Measurements from ENCODE around the gene ARMC9.

Gene ARMC9

DNA sequence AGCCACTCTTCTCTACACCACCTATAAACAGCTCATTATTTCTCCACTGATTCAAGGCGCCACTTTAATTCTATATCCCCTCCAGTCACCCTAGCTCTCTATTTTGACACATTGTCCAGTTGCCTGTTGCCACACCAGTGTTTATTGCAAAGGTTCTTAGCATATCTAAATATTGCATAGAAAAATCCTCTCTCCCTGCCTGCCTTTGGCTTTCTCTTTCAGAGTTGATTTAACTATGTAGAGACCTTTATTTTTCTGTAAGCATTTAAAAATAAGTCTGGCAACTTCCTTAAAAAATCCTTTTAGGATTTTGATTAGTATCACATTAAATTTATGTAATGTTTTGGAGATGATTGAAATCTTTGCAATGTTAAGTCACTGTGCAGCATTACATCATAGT lies 149.2 kb downstream of the ARMC9 start:
- no peak for TF ChIP-seq POLR2AphosphoS5 (IDR thresholded peaks at IDR 0.05; ENCODE audit: low read depth, low read length)
- no peak for TF ChIP-seq SIN3A (IDR thresholded peaks at IDR 0.05; ENCODE audit: borderline replicate concordance, insufficient read depth, low read length)
- TF ChIP-seq TAF1 (IDR thresholded peaks at IDR 0.05; ENCODE audit: borderline replicate concordance, insufficient read depth, low read length): no peak
- no peak for TF ChIP-seq FOXP2 (optimal IDR thresholded peaks at IDR 0.05; ENCODE audit: borderline replicate concordance, extremely low read depth, extremely low read length, insufficient read depth)
- TF ChIP-seq, protein P1, sequence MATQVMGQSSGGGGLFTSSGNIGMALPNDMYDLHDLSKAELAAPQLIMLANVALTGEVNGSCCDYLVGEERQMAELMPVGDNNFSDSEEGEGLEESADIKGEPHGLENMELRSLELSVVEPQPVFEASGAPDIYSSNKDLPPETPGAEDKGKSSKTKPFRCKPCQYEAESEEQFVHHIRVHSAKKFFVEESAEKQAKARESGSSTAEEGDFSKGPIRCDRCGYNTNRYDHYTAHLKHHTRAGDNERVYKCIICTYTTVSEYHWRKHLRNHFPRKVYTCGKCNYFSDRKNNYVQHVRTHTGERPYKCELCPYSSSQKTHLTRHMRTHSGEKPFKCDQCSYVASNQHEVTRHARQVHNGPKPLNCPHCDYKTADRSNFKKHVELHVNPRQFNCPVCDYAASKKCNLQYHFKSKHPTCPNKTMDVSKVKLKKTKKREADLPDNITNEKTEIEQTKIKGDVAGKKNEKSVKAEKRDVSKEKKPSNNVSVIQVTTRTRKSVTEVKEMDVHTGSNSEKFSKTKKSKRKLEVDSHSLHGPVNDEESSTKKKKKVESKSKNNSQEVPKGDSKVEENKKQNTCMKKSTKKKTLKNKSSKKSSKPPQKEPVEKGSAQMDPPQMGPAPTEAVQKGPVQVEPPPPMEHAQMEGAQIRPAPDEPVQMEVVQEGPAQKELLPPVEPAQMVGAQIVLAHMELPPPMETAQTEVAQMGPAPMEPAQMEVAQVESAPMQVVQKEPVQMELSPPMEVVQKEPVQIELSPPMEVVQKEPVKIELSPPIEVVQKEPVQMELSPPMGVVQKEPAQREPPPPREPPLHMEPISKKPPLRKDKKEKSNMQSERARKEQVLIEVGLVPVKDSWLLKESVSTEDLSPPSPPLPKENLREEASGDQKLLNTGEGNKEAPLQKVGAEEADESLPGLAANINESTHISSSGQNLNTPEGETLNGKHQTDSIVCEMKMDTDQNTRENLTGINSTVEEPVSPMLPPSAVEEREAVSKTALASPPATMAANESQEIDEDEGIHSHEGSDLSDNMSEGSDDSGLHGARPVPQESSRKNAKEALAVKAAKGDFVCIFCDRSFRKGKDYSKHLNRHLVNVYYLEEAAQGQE (IDR thresholded peaks at IDR 0.05; ENCODE audit: insufficient read depth in 1 of 2, low read depth in 2 of 2, low read length in 2 of 2): no peak

DNA sequence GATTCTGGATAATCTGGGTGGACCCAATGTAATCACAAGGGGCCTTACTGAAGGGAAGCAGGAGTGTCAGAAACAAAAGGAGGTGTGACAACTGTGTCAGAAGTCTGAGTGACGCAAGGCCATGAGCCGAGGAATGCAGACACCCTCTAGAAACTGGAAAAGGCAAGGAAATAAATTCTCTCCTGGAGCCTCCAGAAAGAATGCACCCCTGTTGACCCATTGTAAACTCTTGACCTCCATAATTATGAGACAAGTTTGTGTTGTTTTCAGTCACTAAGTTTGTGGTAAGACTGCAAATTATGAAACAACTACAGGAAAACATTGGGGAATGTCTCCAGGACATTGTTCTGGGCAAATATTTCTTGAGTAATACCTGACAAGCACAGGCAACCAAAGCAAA lies 149.7 kb downstream of the ARMC9 start:
- TF ChIP-seq TAF1 (IDR thresholded peaks at IDR 0.05; ENCODE audit: borderline replicate concordance, insufficient read depth, low read length) (no peak), POLR2AphosphoS5 (IDR thresholded peaks at IDR 0.05; ENCODE audit: low read depth, low read length) (no peak), SIN3A (IDR thresholded peaks at IDR 0.05; ENCODE audit: borderline replicate concordance, insufficient read depth, low read length) (no peak), FOXP2 (optimal IDR thresholded peaks at IDR 0.05; ENCODE audit: borderline replicate concordance, extremely low read depth, extremely low read length, insufficient read depth) (no peak)
- TF ChIP-seq, protein P1 (IDR thresholded peaks at IDR 0.05; ENCODE audit: insufficient read depth in 1 of 2, low read depth in 2 of 2, low read length in 2 of 2): no peak

DNA sequence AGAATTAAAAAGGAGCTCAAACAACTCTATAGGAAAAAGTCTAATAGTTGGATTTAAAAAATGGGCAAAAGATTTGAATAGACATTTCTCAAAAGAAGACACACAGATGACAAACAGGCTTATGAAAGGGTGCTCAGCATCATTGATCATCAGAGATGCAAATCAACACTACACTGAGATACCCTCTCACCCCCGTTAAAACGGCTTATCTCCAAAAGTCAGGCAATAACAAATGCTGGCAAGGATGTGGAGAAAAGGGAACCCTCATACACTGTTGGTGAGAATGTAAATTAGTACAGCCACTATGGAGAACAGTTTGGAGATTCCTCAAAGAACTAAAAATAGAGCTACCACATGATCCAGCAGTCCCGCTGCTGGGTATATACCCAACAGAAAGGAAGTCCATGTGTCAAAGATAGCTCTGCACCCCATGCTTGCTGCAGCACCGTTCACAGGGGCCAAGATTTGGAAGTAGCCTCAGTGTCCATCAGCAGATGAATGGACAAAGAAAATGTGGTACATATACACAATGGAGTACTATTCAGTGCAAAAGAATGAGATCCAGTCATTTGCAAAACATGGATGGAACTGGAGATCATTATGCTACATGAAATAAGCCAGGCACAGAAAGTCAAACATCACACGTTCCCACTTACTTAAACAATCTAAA lies 150.4 kb downstream of the ARMC9 start:
- no peak for TF ChIP-seq SIN3A (IDR thresholded peaks at IDR 0.05; ENCODE audit: borderline replicate concordance, insufficient read depth, low read length)
- no peak for TF ChIP-seq FOXP2 (optimal IDR thresholded peaks at IDR 0.05; ENCODE audit: borderline replicate concordance, extremely low read depth, extremely low read length, insufficient read depth)
- TF ChIP-seq POLR2AphosphoS5 (IDR thresholded peaks at IDR 0.05; ENCODE audit: low read depth, low read length): no peak

- TF ChIP-seq FOXP2 (optimal IDR thresholded peaks at IDR 0.05; ENCODE audit: borderline replicate concordance, extremely low read depth, extremely low read length, insufficient read depth) (no peak), SIN3A (IDR thresholded peaks at IDR 0.05; ENCODE audit: borderline replicate concordance, insufficient read depth, low read length) (no peak), POLR2AphosphoS5 (IDR thresholded peaks at IDR 0.05; ENCODE audit: low read depth, low read length) (no peak), TAF1 (IDR thresholded peaks at IDR 0.05; ENCODE audit: borderline replicate concordance, insufficient read depth, low read length) (no peak)
- TF ChIP-seq, protein P1 (IDR thresholded peaks at IDR 0.05; ENCODE audit: insufficient read depth in 1 of 2, low read depth in 2 of 2, low read length in 2 of 2): no peak
These were observed 153.2 kb downstream of the ARMC9 start for GRCh38 chr2:231351648-231352047.

DNA sequence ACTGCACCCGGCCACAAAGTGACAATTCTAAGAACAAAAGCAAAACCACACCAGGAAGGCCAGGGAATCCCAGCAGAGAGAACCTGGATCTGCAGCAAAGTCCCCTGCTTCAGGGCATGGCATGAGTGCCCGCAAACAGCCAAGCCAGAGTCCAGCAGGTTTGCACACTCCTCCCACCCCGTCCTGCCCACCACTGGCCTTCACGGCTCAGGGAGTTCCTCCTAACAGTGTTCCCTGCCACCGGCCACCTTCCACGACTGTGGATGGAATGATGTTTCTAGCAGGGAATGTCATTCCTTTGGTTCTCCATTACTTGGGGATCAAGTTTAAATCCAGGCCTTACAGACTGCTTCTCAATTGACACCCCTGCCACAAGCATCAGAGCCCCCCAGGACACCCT lies 155.0 kb downstream of the ARMC9 start:
- no peak for TF ChIP-seq POLR2AphosphoS5 (IDR thresholded peaks at IDR 0.05; ENCODE audit: low read depth, low read length)
- TF ChIP-seq, protein P1 (IDR thresholded peaks at IDR 0.05; ENCODE audit: insufficient read depth in 1 of 2, low read depth in 2 of 2, low read length in 2 of 2): no peak
- TF ChIP-seq TAF1 (IDR thresholded peaks at IDR 0.05; ENCODE audit: borderline replicate concordance, insufficient read depth, low read length): no peak
- no peak for TF ChIP-seq FOXP2 (optimal IDR thresholded peaks at IDR 0.05; ENCODE audit: borderline replicate concordance, extremely low read depth, extremely low read length, insufficient read depth)

Data from PFSK-1 (cell line).